ENCODE results near the gene PPP1R12A. TPM values are rescaled to one million over a fixed set of nuclear protein-coding genes. Genes with fewer than 3 reads are reported as not detected.
"Not testable (repeated sequence)": the region's sequence is repeated elsewhere in the genome, so short reads cannot be mapped to it uniquely, and the experiment has no call there.

Gene PPP1R12A
- total RNA-seq, 3 donors from 2014 or later, result 64.8 to 137 (median 134) TPM

- H3K4me3 ChIP-seq, result no peak overlapping the region
- intact Hi-C loops (cut with DNase I; ENCODE audit: low total_unique reads), result no loop called here
- no peaks in the 10 kb centered on the region for H3K36me3 ChIP-seq
- DNase-seq (ENCODE audit: low spot score in 2 of 2), result no peak
- no peak overlapping the region for H3K27ac ChIP-seq
- H3K27me3 ChIP-seq, result no peaks in the 10 kb centered on the region
- H3K4me1 ChIP-seq, result no peaks in the 10 kb centered on the region
- no peaks in the 10 kb centered on the region for H3K9me3 ChIP-seq
- no peak for TF ChIP-seq CTCF (IDR thresholded peaks at IDR 0.05)
- TF ChIP-seq POLR2A (IDR thresholded peaks at IDR 0.05), result no peak
- TF ChIP-seq POLR2AphosphoS5 (IDR thresholded peaks at IDR 0.05), result no peak
These were observed 14.2 kb upstream of the PPP1R12A start for GRCh38 chr12:79949098-79949497.

GRCh38 chr12:79945433-79945832 is 10.5 kb upstream of the PPP1R12A start:
- DNase-seq (ENCODE audit: low spot score in 2 of 2), result no peak
- H3K27me3 ChIP-seq, result no peaks in the 10 kb centered on the region
- H3K4me1 ChIP-seq, result no peaks in the 10 kb centered on the region
- H3K4me3 ChIP-seq, result no peak overlapping the region
- no peak overlapping the region for H3K27ac ChIP-seq
- H3K36me3 ChIP-seq, result no peaks in the 10 kb centered on the region
- H3K9me3 ChIP-seq, result no peaks in the 10 kb centered on the region
- intact Hi-C loops (cut with DNase I; ENCODE audit: low total_unique reads), result no loop called here
- no peak for TF ChIP-seq POLR2A (IDR thresholded peaks at IDR 0.05)
- TF ChIP-seq POLR2AphosphoS5 (IDR thresholded peaks at IDR 0.05), result no peak
- no peak for TF ChIP-seq CTCF (IDR thresholded peaks at IDR 0.05)

- Histone ChIP-seq H3K36me3 (no peaks in the 10 kb centered on the region), H3K9me3 (no peaks in the 10 kb centered on the region), H3K27ac (no peak overlapping the region), H3K4me1 (no peaks in the 10 kb centered on the region), H3K27me3 (no peaks in the 10 kb centered on the region), H3K4me3 (no peak overlapping the region)
- no peak for DNase-seq (ENCODE audit: low spot score in 2 of 2)
- TF ChIP-seq CTCF (IDR thresholded peaks at IDR 0.05) (no peak), POLR2AphosphoS5 (IDR thresholded peaks at IDR 0.05) (no peak), POLR2A (IDR thresholded peaks at IDR 0.05) (no peak)
- intact Hi-C loops (cut with DNase I; ENCODE audit: low total_unique reads), result no loop called here
These were observed 9.7 kb upstream of the PPP1R12A start for GRCh38 chr12:79944565-79944964.

GRCh38 chr12:79942846-79943245 is 7.9 kb upstream of the PPP1R12A start:
- H3K36me3 ChIP-seq; H3K4me1 ChIP-seq; H3K4me3 ChIP-seq; H3K27me3 ChIP-seq; H3K9me3 ChIP-seq; DNase-seq (ENCODE audit: low spot score in 2 of 2); H3K27ac ChIP-seq; intact Hi-C loops (cut with DNase I; ENCODE audit: low total_unique reads): not testable (repeated sequence)

GRCh38 chr12:79939728-79940310 is 4.9 kb upstream of the PPP1R12A start:
- H3K9me3 ChIP-seq, result no peaks in the 10 kb centered on the region
- no peaks in the 10 kb centered on the region for H3K4me1 ChIP-seq
- TF ChIP-seq POLR2AphosphoS5 (IDR thresholded peaks at IDR 0.05), result no peak
- no peak for TF ChIP-seq POLR2A (IDR thresholded peaks at IDR 0.05)
- TF ChIP-seq CTCF (IDR thresholded peaks at IDR 0.05), result no peak
- H3K27ac ChIP-seq, result no peak overlapping the region
- no peak overlapping the region for H3K4me3 ChIP-seq
- DNase-seq (ENCODE audit: low spot score in 2 of 2), result no peak
- no peaks in the 10 kb centered on the region for H3K27me3 ChIP-seq
- intact Hi-C loops (cut with DNase I; ENCODE audit: low total_unique reads), result no loop called here
- no peaks in the 10 kb centered on the region for H3K36me3 ChIP-seq

- no peaks in the 10 kb centered on the region for H3K36me3 ChIP-seq
- H3K4me3 ChIP-seq, result no peak overlapping the region
- no peak overlapping the region for H3K27ac ChIP-seq
- TF ChIP-seq POLR2A (IDR thresholded peaks at IDR 0.05) (no peak), CTCF (IDR thresholded peaks at IDR 0.05) (no peak), POLR2AphosphoS5 (IDR thresholded peaks at IDR 0.05) (no peak)
- DNase-seq (ENCODE audit: low spot score in 2 of 2), result no peak
- no peaks in the 10 kb centered on the region for H3K4me1 ChIP-seq
- no peaks in the 10 kb centered on the region for H3K27me3 ChIP-seq
- no peaks in the 10 kb centered on the region for H3K9me3 ChIP-seq
- intact Hi-C loops (cut with DNase I; ENCODE audit: low total_unique reads), result no loop called here
These were observed 3.9 kb upstream of the PPP1R12A start for GRCh38 chr12:79938843-79939242.

Data from breast epithelium (tissue), 4 donors.